ENCODE data around the gene ZDHHC18.

ZDHHC18 gene

GRCh38 chr1:26862781-26863684 is 36.5 kb downstream of the ZDHHC18 start, which contains the start of gene SFN:
SFN (plus strand) TSS chr1:26863149; CDS start chr1:26863213, 64 bp downstream.
- no peak for TF ChIP-seq TAF1 (IDR thresholded peaks at IDR 0.05; ENCODE audit: borderline replicate concordance, insufficient read depth, low read length)
- no peak for TF ChIP-seq POLR2AphosphoS5 (IDR thresholded peaks at IDR 0.05; ENCODE audit: low read depth, low read length)
- TF ChIP-seq SIN3A (IDR thresholded peaks at IDR 0.05; ENCODE audit: borderline replicate concordance, insufficient read depth, low read length) = no peak
- TF ChIP-seq REST (IDR thresholded peaks at IDR 0.05; ENCODE audit: insufficient read depth in 1 of 2, low read depth in 2 of 2, low read length in 2 of 2) = no peak
- TF ChIP-seq FOXP2 (optimal IDR thresholded peaks at IDR 0.05; ENCODE audit: borderline replicate concordance, extremely low read depth, extremely low read length, insufficient read depth) = no peak

- no peak for TF ChIP-seq REST (IDR thresholded peaks at IDR 0.05; ENCODE audit: insufficient read depth in 1 of 2, low read depth in 2 of 2, low read length in 2 of 2)
- TF ChIP-seq POLR2AphosphoS5 (IDR thresholded peaks at IDR 0.05; ENCODE audit: low read depth, low read length) = no peak
- TF ChIP-seq FOXP2 (optimal IDR thresholded peaks at IDR 0.05; ENCODE audit: borderline replicate concordance, extremely low read depth, extremely low read length, insufficient read depth) = no peak
- TF ChIP-seq SIN3A (IDR thresholded peaks at IDR 0.05; ENCODE audit: borderline replicate concordance, insufficient read depth, low read length) = no peak
Measured at GRCh38 chr1:26863685-26864077, 37.2 kb downstream of the ZDHHC18 start.

- TF ChIP-seq FOXP2 (optimal IDR thresholded peaks at IDR 0.05; ENCODE audit: borderline replicate concordance, extremely low read depth, extremely low read length, insufficient read depth) (no peak), SIN3A (IDR thresholded peaks at IDR 0.05; ENCODE audit: borderline replicate concordance, insufficient read depth, low read length) (no peak), TAF1 (IDR thresholded peaks at IDR 0.05; ENCODE audit: borderline replicate concordance, insufficient read depth, low read length) (no peak; the same call in 1 of the 2 replicates), POLR2AphosphoS5 (IDR thresholded peaks at IDR 0.05; ENCODE audit: low read depth, low read length) (peak; percentile 82), REST (IDR thresholded peaks at IDR 0.05; ENCODE audit: insufficient read depth in 1 of 2, low read depth in 2 of 2, low read length in 2 of 2) (no peak)
Measured at GRCh38 chr1:26864610-26865480, 38.4 kb downstream of the ZDHHC18 start.

GRCh38 chr1:26874896-26875295 is 48.4 kb downstream of the ZDHHC18 start:
- TF ChIP-seq FOXP2 (optimal IDR thresholded peaks at IDR 0.05; ENCODE audit: borderline replicate concordance, extremely low read depth, extremely low read length, insufficient read depth) (no peak), REST (IDR thresholded peaks at IDR 0.05; ENCODE audit: insufficient read depth in 1 of 2, low read depth in 2 of 2, low read length in 2 of 2) (no peak), TAF1 (IDR thresholded peaks at IDR 0.05; ENCODE audit: borderline replicate concordance, insufficient read depth, low read length) (no peak), SIN3A (IDR thresholded peaks at IDR 0.05; ENCODE audit: borderline replicate concordance, insufficient read depth, low read length) (no peak), POLR2AphosphoS5 (IDR thresholded peaks at IDR 0.05; ENCODE audit: low read depth, low read length) (no peak)
